Measurements from ENCODE around the gene PFN3.
"Not testable (repeated sequence)": the region's sequence is repeated elsewhere in the genome, so short reads cannot be mapped to it uniquely, and the experiment has no call there.

Gene PFN3

GRCh38 chr5:177362610-177363507 is 37.6 kb downstream of the PFN3 start:
- H3K27ac ChIP-seq (ENCODE audit: low read depth, low read length, severe bottlenecking): no peak overlapping the region

GRCh38 chr5:177362292-177362609 is 38.2 kb downstream of the PFN3 start:
- 70 to 75% methylated on average over 6 to 8 of the region's 8 CpGs for WGBS, 2 experiments (ENCODE audit: insufficient coverage in 2 of 2)
- H3K27ac ChIP-seq (ENCODE audit: low read depth, low read length, severe bottlenecking): no peak overlapping the region
- no peak overlapping the region for H3K4me3 ChIP-seq (ENCODE audit: extremely low read depth, insufficient read depth, low read length, poor library complexity, severe bottlenecking)
- peaks cover 24% of the 10 kb centered on the region for H3K4me1 ChIP-seq (ENCODE audit: control insufficient read depth, insufficient read depth, low read length, poor library complexity, severe bottlenecking)
- H3K36me3 ChIP-seq (ENCODE audit: control insufficient read depth, insufficient read depth, low read length): no peaks in the 10 kb centered on the region
- no peaks in the 10 kb centered on the region for H3K9me3 ChIP-seq (ENCODE audit: control insufficient read depth, low read length)

More at GRCh38 chr5:177362610-177363507, 37.6 kb downstream of the PFN3 start:
- Histone ChIP-seq H3K36me3 (ENCODE audit: control insufficient read depth, insufficient read depth, low read length) (no peaks in the 10 kb centered on the region), H3K9me3 (ENCODE audit: control insufficient read depth, low read length) (no peaks in the 10 kb centered on the region), H3K4me3 (ENCODE audit: extremely low read depth, insufficient read depth, low read length, poor library complexity, severe bottlenecking) (peak overlapping the region; percentile 27), H3K4me1 (ENCODE audit: control insufficient read depth, insufficient read depth, low read length, poor library complexity, severe bottlenecking) (peaks cover 19% of the 10 kb centered on the region)
- WGBS, 2 experiments (ENCODE audit: insufficient coverage in 2 of 2): 9 to 15% methylated on average over 34 to 40 of the region's 59 CpGs

- peaks cover 24% of the 10 kb centered on the region for H3K4me1 ChIP-seq (ENCODE audit: control insufficient read depth, insufficient read depth, low read length, poor library complexity, severe bottlenecking)
- no peak overlapping the region for H3K4me3 ChIP-seq (ENCODE audit: extremely low read depth, insufficient read depth, low read length, poor library complexity, severe bottlenecking)
- no peaks in the 10 kb centered on the region for H3K36me3 ChIP-seq (ENCODE audit: control insufficient read depth, insufficient read depth, low read length)
- no peak overlapping the region for H3K27ac ChIP-seq (ENCODE audit: low read depth, low read length, severe bottlenecking)
- 90 to 93% methylated on average over 4 to 6 of the region's 6 CpGs for WGBS, 2 experiments (ENCODE audit: insufficient coverage in 2 of 2)
- H3K9me3 ChIP-seq (ENCODE audit: control insufficient read depth, low read length): no peaks in the 10 kb centered on the region
Observed at GRCh38 chr5:177361418-177362291, 38.8 kb downstream of the PFN3 start.

GRCh38 chr5:177360740-177361139 is 39.7 kb downstream of the PFN3 start:
- 96 to 100% methylated on average over 6 of the region's 7 CpGs for WGBS, 2 experiments (ENCODE audit: insufficient coverage in 2 of 2)
- not testable (repeated sequence) for H3K9me3 ChIP-seq (ENCODE audit: control insufficient read depth, low read length); H3K4me3 ChIP-seq (ENCODE audit: extremely low read depth, insufficient read depth, low read length, poor library complexity, severe bottlenecking); H3K27ac ChIP-seq (ENCODE audit: low read depth, low read length, severe bottlenecking); H3K36me3 ChIP-seq (ENCODE audit: control insufficient read depth, insufficient read depth, low read length)
- peaks cover 17% of the 10 kb centered on the region for H3K4me1 ChIP-seq (ENCODE audit: control insufficient read depth, insufficient read depth, low read length, poor library complexity, severe bottlenecking)

GRCh38 chr5:177359860-177360259 is 40.6 kb downstream of the PFN3 start:
- peaks cover 14% of the 10 kb centered on the region for H3K4me1 ChIP-seq (ENCODE audit: control insufficient read depth, insufficient read depth, low read length, poor library complexity, severe bottlenecking)
- peaks cover 3% of the 10 kb centered on the region for H3K9me3 ChIP-seq (ENCODE audit: control insufficient read depth, low read length)
- no peak overlapping the region for H3K4me3 ChIP-seq (ENCODE audit: extremely low read depth, insufficient read depth, low read length, poor library complexity, severe bottlenecking)
- no peak overlapping the region for H3K27ac ChIP-seq (ENCODE audit: low read depth, low read length, severe bottlenecking)
- no peaks in the 10 kb centered on the region for H3K36me3 ChIP-seq (ENCODE audit: control insufficient read depth, insufficient read depth, low read length)
- WGBS, 2 experiments (ENCODE audit: insufficient coverage in 2 of 2): 93 to 100% methylated on average over 1 to 3 of the region's 3 CpGs

GRCh38 chr5:177359451-177359851 is 41.0 kb downstream of the PFN3 start:
- 88 to 100% methylated on average over 4 to 5 of the region's 6 CpGs for WGBS, 2 experiments (ENCODE audit: insufficient coverage in 2 of 2)
- H3K27ac ChIP-seq (ENCODE audit: low read depth, low read length, severe bottlenecking): no peak overlapping the region
- no peaks in the 10 kb centered on the region for H3K36me3 ChIP-seq (ENCODE audit: control insufficient read depth, insufficient read depth, low read length)
- peaks cover 14% of the 10 kb centered on the region for H3K4me1 ChIP-seq (ENCODE audit: control insufficient read depth, insufficient read depth, low read length, poor library complexity, severe bottlenecking)
- H3K4me3 ChIP-seq (ENCODE audit: extremely low read depth, insufficient read depth, low read length, poor library complexity, severe bottlenecking): no peak overlapping the region
- H3K9me3 ChIP-seq (ENCODE audit: control insufficient read depth, low read length): peaks cover 3% of the 10 kb centered on the region

- Histone ChIP-seq H3K27ac (ENCODE audit: low read depth, low read length, severe bottlenecking) (no peak overlapping the region), H3K4me3 (ENCODE audit: extremely low read depth, insufficient read depth, low read length, poor library complexity, severe bottlenecking) (no peak overlapping the region), H3K36me3 (ENCODE audit: control insufficient read depth, insufficient read depth, low read length) (no peaks in the 10 kb centered on the region), H3K9me3 (ENCODE audit: control insufficient read depth, low read length) (peaks cover 3% of the 10 kb centered on the region), H3K4me1 (ENCODE audit: control insufficient read depth, insufficient read depth, low read length, poor library complexity, severe bottlenecking) (peaks cover 9% of the 10 kb centered on the region)
- WGBS, 2 experiments (ENCODE audit: insufficient coverage in 2 of 2): 83 to 85% methylated on average over 5 of the region's 5 CpGs
Observed at GRCh38 chr5:177358370-177358819, 42.1 kb downstream of the PFN3 start.

- H3K4me1 ChIP-seq (ENCODE audit: control insufficient read depth, insufficient read depth, low read length, poor library complexity, severe bottlenecking): peaks cover 9% of the 10 kb centered on the region
- no peaks in the 10 kb centered on the region for H3K36me3 ChIP-seq (ENCODE audit: control insufficient read depth, insufficient read depth, low read length)
- peaks cover 3% of the 10 kb centered on the region for H3K9me3 ChIP-seq (ENCODE audit: control insufficient read depth, low read length)
- H3K27ac ChIP-seq (ENCODE audit: low read depth, low read length, severe bottlenecking): no peak within 1 kb of the TSS
- no peak within 1 kb of the TSS for H3K4me3 ChIP-seq (ENCODE audit: extremely low read depth, insufficient read depth, low read length, poor library complexity, severe bottlenecking)
- WGBS, 2 experiments (ENCODE audit: insufficient coverage in 2 of 2): 85% methylated on average over 28 to 32 of the region's 37 CpGs
Observed at GRCh38 chr5:177357459-177358351, 42.8 kb downstream of the PFN3 start, which contains the start of gene RGS14. TSS of gene RGS14 (plus strand) at chr5:177357924. CDS start at chr5:177358025, 101 bp downstream.

- H3K27ac ChIP-seq (ENCODE audit: low read depth, low read length, severe bottlenecking): no peak overlapping the region
- H3K36me3 ChIP-seq (ENCODE audit: control insufficient read depth, insufficient read depth, low read length): no peaks in the 10 kb centered on the region
- H3K9me3 ChIP-seq (ENCODE audit: control insufficient read depth, low read length): peaks cover 3% of the 10 kb centered on the region
- H3K4me1 ChIP-seq (ENCODE audit: control insufficient read depth, insufficient read depth, low read length, poor library complexity, severe bottlenecking): peaks cover 9% of the 10 kb centered on the region
- WGBS, 2 experiments (ENCODE audit: insufficient coverage in 2 of 2): 90 to 95% methylated on average over 4 to 5 of the region's 5 CpGs
- no peak overlapping the region for H3K4me3 ChIP-seq (ENCODE audit: extremely low read depth, insufficient read depth, low read length, poor library complexity, severe bottlenecking)
Observed at GRCh38 chr5:177357146-177357458, 43.4 kb downstream of the PFN3 start.

GRCh38 chr5:177356746-177357145 is 43.7 kb downstream of the PFN3 start:
- H3K27ac ChIP-seq (ENCODE audit: low read depth, low read length, severe bottlenecking): no peak overlapping the region
- H3K4me3 ChIP-seq (ENCODE audit: extremely low read depth, insufficient read depth, low read length, poor library complexity, severe bottlenecking): no peak overlapping the region
- no peaks in the 10 kb centered on the region for H3K36me3 ChIP-seq (ENCODE audit: control insufficient read depth, insufficient read depth, low read length)
- H3K9me3 ChIP-seq (ENCODE audit: control insufficient read depth, low read length): peaks cover 3% of the 10 kb centered on the region
- 86 to 92% methylated on average over 2 of the region's 3 CpGs for WGBS, 2 experiments (ENCODE audit: insufficient coverage in 2 of 2)
- peaks cover 9% of the 10 kb centered on the region for H3K4me1 ChIP-seq (ENCODE audit: control insufficient read depth, insufficient read depth, low read length, poor library complexity, severe bottlenecking)

Data from mesodermal cell (in vitro differentiated cells).